H1 (cell line): ENCODE data around the gene ANKRD9. TPM values are rescaled to one million over a fixed set of nuclear protein-coding genes. Genes with fewer than 3 reads are reported as not detected.

Experiments
- CTCF ChIA-PET: fragments of 300-600 bp; sonication (Branson Sonifier 250); formaldehyde crosslinking; loops from one replicate; lab custom pipeline; 2021; ENCODE audit not compliant: partially characterized antibody; lab: Charles Lee
- POLR2A ChIA-PET: fragments of 300-600 bp; sonication (Branson Sonifier 250); formaldehyde crosslinking; loops from one replicate; lab custom pipeline; 2021; ENCODE audit warnings: inconsistent platforms; ENCODE audit not compliant: partially characterized antibody; lab: Charles Lee
- DNase-seq, 2 experiments: peaks; one replicate each; pipeline versions ENCODE4 v3.0.0 to v3.0.0-alpha.2; 2010 to 2022; ENCODE audit warnings: low spot score in 2 of 2, low read depth in 1 of 2, mixed read lengths in 1 of 2
- FAIRE-seq: peaks from 2 replicates; lab custom pipeline; 2011; peaks lifted over from hg19 to GRCh38; lab: Jason Lieb, UNC
- H2AFZ ChIP-seq: 2 replicates; pipeline ENCODE4 v1.8.1; 2012; ENCODE audit warnings: low read length, inconsistent platforms
- H2AK5ac ChIP-seq: 2 replicates; pipeline ENCODE4 v1.6.1; 2013; ENCODE audit warnings: low read depth, low read length
- H2BK120ac ChIP-seq: replicated peaks from 2 replicates; pipeline ENCODE3; 2013; ENCODE audit warnings: low read depth, low read length, inconsistent platforms
- H2BK12ac ChIP-seq: 2 replicates; pipeline ENCODE4 v1.6.1; 2013; ENCODE audit warnings: low read depth, low read length
- H2BK15ac ChIP-seq: 2 replicates; pipeline ENCODE4 v1.6.1; 2013; ENCODE audit warnings: low read length
- H2BK20ac ChIP-seq: 2 replicates; pipeline ENCODE4 v1.6.1; 2013; ENCODE audit warnings: low read length
- H2BK5ac ChIP-seq: 2 replicates; pipeline ENCODE4 v1.6.1; 2013; ENCODE audit warnings: low read depth, low read length
- H3K14ac ChIP-seq: 2 replicates; pipeline ENCODE4 v1.6.1; 2013; ENCODE audit warnings: inconsistent platforms; ENCODE audit not compliant: insufficient read length
- H3K18ac ChIP-seq: 2 replicates; pipeline ENCODE4 v1.6.1; 2013; ENCODE audit warnings: low read length; ENCODE audit errors: extremely low read depth
- H3K23ac ChIP-seq: 2 replicates; pipeline ENCODE4 v1.6.1; 2013; ENCODE audit warnings: inconsistent platforms; ENCODE audit not compliant: insufficient read length
- H3K23me2 ChIP-seq: 2 replicates; pipeline ENCODE4 v1.6.1; 2013; ENCODE audit warnings: low read depth, low read length
- H3K27ac ChIP-seq: 2 replicates; pipeline ENCODE4 v1.6.1; 2011; ENCODE audit warnings: low read depth, low read length, inconsistent platforms
- H3K27me3 ChIP-seq, 4 experiments: replicated peaks in 1 of 4; 1 replicate in 1 of 4; 2 replicates in 3 of 4; pipeline versions ENCODE4 v1.6.1 to v1.8.1; 2011 to 2013; ENCODE audit warnings: low read length in 3 of 4, mild to moderate bottlenecking in 3 of 4, inconsistent platforms in 2 of 4, mixed read lengths in 2 of 4, moderate library complexity in 1 of 4; ENCODE audit not compliant: control insufficient read depth in 3 of 4, insufficient read depth in 3 of 4; ENCODE audit errors: extremely low read depth in 1 of 4
- H3K36me3 ChIP-seq, 4 experiments: 2 replicates each; pipeline versions ENCODE4 v1.6.1 to v1.8.1; 2011 to 2013; ENCODE audit warnings: mild to moderate bottlenecking in 4 of 4, low read length in 3 of 4, moderate library complexity in 2 of 4, control low read depth in 1 of 4, inconsistent platforms in 1 of 4; ENCODE audit not compliant: insufficient read depth in 4 of 4, control insufficient read depth in 2 of 4
- H3K4ac ChIP-seq: replicated peaks from 2 replicates; pipeline ENCODE3; 2013; ENCODE audit warnings: low read length, low read depth, mixed read lengths, inconsistent platforms; ENCODE audit not compliant: insufficient read length
- H3K4me1 ChIP-seq, 4 experiments: replicated peaks in 1 of 4; 1 replicate in 1 of 4; 2 replicates in 3 of 4; pipeline versions ENCODE4 v1.6.1 to v1.8.1; 2011 to 2013; ENCODE audit warnings: low read length in 3 of 4, inconsistent platforms in 2 of 4, mixed read lengths in 1 of 4; ENCODE audit not compliant: insufficient read depth in 4 of 4, control insufficient read depth in 3 of 4
- H3K4me2 ChIP-seq, 2 experiments: 2 replicates each; pipeline versions ENCODE4 v1.6.1 to v1.8.1; 2011 to 2013; ENCODE audit warnings: low read depth in 2 of 2, low read length in 2 of 2, control low read depth in 1 of 2, inconsistent platforms in 1 of 2, mild to moderate bottlenecking in 1 of 2; ENCODE audit not compliant: insufficient read depth in 1 of 2
- H3K4me3 ChIP-seq, 4 experiments: fragments of 200-600, 300-600 bp in 1 of 4; sonication (generic), shearing (Covaris generic), sonication (Bioruptor Twin) in 1 of 4; 2 replicates each; pipeline versions ENCODE4 v1.5.1 to v1.8.1; 2011 to 2016; ENCODE audit warnings: low read length in 4 of 4, low read depth in 3 of 4, control low read depth in 2 of 4, inconsistent platforms in 2 of 4, mild to moderate bottlenecking in 2 of 4, mixed read lengths in 1 of 4, moderate library complexity in 1 of 4; ENCODE audit not compliant: insufficient read depth in 2 of 4; ENCODE audit errors: extremely low read depth in 1 of 4
- H3K56ac ChIP-seq: replicated peaks from 2 replicates; pipeline ENCODE3; 2013; ENCODE audit warnings: low read depth, mild to moderate bottlenecking, mixed read lengths, low read length, inconsistent platforms; ENCODE audit not compliant: insufficient read length
- H3K79me1 ChIP-seq: 2 replicates; pipeline ENCODE4 v1.6.1; 2013; ENCODE audit warnings: low read depth, low read length, control low read depth
- H3K79me2 ChIP-seq, 2 experiments: 2 replicates each; pipeline versions ENCODE4 v1.6.1 to v1.8.1; 2012 to 2013; ENCODE audit warnings: low read length in 2 of 2, mild to moderate bottlenecking in 2 of 2, inconsistent platforms in 1 of 2; ENCODE audit not compliant: insufficient read depth in 2 of 2, control insufficient read depth in 1 of 2
- H3K9ac ChIP-seq, 4 experiments: replicated peaks in 1 of 4; 1 replicate in 1 of 4; 2 replicates in 3 of 4; pipeline versions ENCODE4 v1.6.1 to v1.8.1; 2011 to 2013; ENCODE audit warnings: low read depth in 3 of 4, low read length in 3 of 4, control low read depth in 2 of 4, mild to moderate bottlenecking in 2 of 4, moderate library complexity in 2 of 4, inconsistent platforms in 1 of 4; ENCODE audit errors: extremely low read depth in 1 of 4
- H3K9me3 ChIP-seq, 2 experiments: 2 replicates each; pipeline versions ENCODE4 v1.6.1 to v1.8.1; 2012 to 2013; ENCODE audit warnings: mild to moderate bottlenecking in 2 of 2, moderate library complexity in 2 of 2, control low read depth in 1 of 2, inconsistent platforms in 1 of 2, low read depth in 1 of 2, low read length in 1 of 2, mixed read lengths in 1 of 2; ENCODE audit not compliant: insufficient read depth in 2 of 2
- H4K20me1 ChIP-seq, 2 experiments: replicated peaks in 1 of 2; 2 replicates each; pipeline versions ENCODE3 to v1.8.1; 2011 to 2013; ENCODE audit warnings: inconsistent platforms in 2 of 2, low read length in 2 of 2, mild to moderate bottlenecking in 1 of 2; ENCODE audit not compliant: insufficient read depth in 2 of 2, control insufficient read depth in 1 of 2
- H4K5ac ChIP-seq: 2 replicates; pipeline ENCODE4 v1.6.1; 2013; ENCODE audit warnings: low read length, low read depth, mixed read lengths, inconsistent platforms; ENCODE audit not compliant: insufficient read length
- H4K8ac ChIP-seq: 2 replicates; pipeline ENCODE4 v1.8.0; 2013; ENCODE audit warnings: mild to moderate bottlenecking, moderate library complexity, low read length, inconsistent platforms; ENCODE audit not compliant: insufficient read depth; ENCODE audit errors: extremely low read depth
- H4K91ac ChIP-seq: replicated peaks from 2 replicates; pipeline ENCODE3; 2013; ENCODE audit warnings: low read length, mixed read lengths, inconsistent platforms; ENCODE audit not compliant: insufficient read length
- BRCA1 ChIP-seq: IDR thresholded peaks from 2 replicates; pipeline ENCODE4 v1.6.1; 2012; ENCODE audit warnings: low read depth, low read length, improper control_type of control experiment
- CBX5 ChIP-seq: fragments of 300-800, 300-1000 bp; sonication (generic); IDR thresholded peaks from 2 replicates; pipeline ENCODE4 v1.7.1; 2016; ENCODE audit warnings: antibody characterized with exemption, low read length, low read depth
- EZH2 ChIP-seq: fragments of 200-600 bp; sonication (generic); IDR thresholded peaks from 2 replicates; pipeline ENCODE4 v1.7.1; 2012; ENCODE audit warnings: low read depth, mild to moderate bottlenecking, moderate library complexity, low read length, inconsistent platforms; ENCODE audit not compliant: severe bottlenecking
- MAX ChIP-seq: IDR thresholded peaks from 2 replicates; pipeline ENCODE4 v1.6.1; 2012; ENCODE audit warnings: inconsistent platforms
- POLR2AphosphoS5 ChIP-seq: IDR thresholded peaks from 2 replicates; pipeline ENCODE4 v1.6.1; 2011; ENCODE audit warnings: low read depth, low read length
- RAD21 ChIP-seq, 2 experiments: IDR thresholded peaks in 1 of 2; conservative IDR thresholded peaks in 1 of 2; 2 replicates each; pipeline ENCODE4 v1.6.1; 2011; ENCODE audit warnings: low read depth in 2 of 2, low read length in 2 of 2, improper control_type of control experiment in 1 of 2, inconsistent platforms in 1 of 2, mild to moderate bottlenecking in 1 of 2, moderate library complexity in 1 of 2
- RXRA ChIP-seq: IDR thresholded peaks from 2 replicates; pipeline ENCODE4 v1.6.1; 2011; ENCODE audit warnings: low read depth, mild to moderate bottlenecking, low read length, moderate library complexity; ENCODE audit not compliant: insufficient read depth
- SAP30 ChIP-seq: fragments of 300-600 bp; sonication (generic); IDR thresholded peaks from 2 replicates; pipeline ENCODE4 v1.7.1; 2012; ENCODE audit warnings: low read length, moderate library complexity, mild to moderate bottlenecking, inconsistent platforms; ENCODE audit not compliant: insufficient read depth, insufficient replicate concordance
- SRF ChIP-seq: IDR thresholded peaks from 2 replicates; pipeline ENCODE4 v1.6.1; 2011; ENCODE audit warnings: mild to moderate bottlenecking, low read depth, low read length, moderate library complexity
- SUZ12 ChIP-seq: fragments of 200-600 bp; sonication (generic); IDR thresholded peaks from 2 replicates; pipeline ENCODE4 v1.6.1; 2012; ENCODE audit warnings: mild to moderate bottlenecking, inconsistent platforms, low read length, moderate library complexity, mixed read lengths
- USF2 ChIP-seq: IDR thresholded peaks from 2 replicates; pipeline ENCODE4 v1.6.1; 2011; ENCODE audit warnings: low read length, improper control_type of control experiment
- ZNF274 ChIP-seq: IDR thresholded peaks from 2 replicates; pipeline ENCODE4 v1.7.0; 2012; ENCODE audit warnings: low read length, borderline replicate concordance; ENCODE audit errors: extremely low read depth
- WGBS, 2 experiments: shearing (Covaris generic) in 1 of 2; methylation state at CpG; one replicate each; pipeline versions ENCODE4 v1.1.6 to v1.1.7; 2013 to 2015; ENCODE audit warnings: low lambda C conversion rate in 2 of 2, mixed read lengths in 2 of 2, inconsistent platforms in 1 of 2, low coverage in 1 of 2, missing lambda C conversion rate in 1 of 2; ENCODE audit not compliant: insufficient replicate concordance in 2 of 2, insufficient coverage in 1 of 2, insufficient read length in 1 of 2; ENCODE audit errors: extremely low coverage in 1 of 2, missing lambda C conversion rate in 1 of 2; 5-methylcytosine and 5-hydroxymethylcytosine counted together
- polyA plus RNA-seq, 7 experiments: library from polyadenylated mRNA; depleted of rRNA in 3 of 7; stranded (reverse) in 5 of 7; unstranded in 2 of 7; fragments of >200 nt in 5 of 7; fragments of 200-250 nt in 2 of 7; gene quantifications; 1 replicate in 5 of 7; 2 replicates in 1 of 7; 4 replicates in 1 of 7; pipeline versions ENCODE4 v1.2.1 to v1.2.3, GENCODE V29; 2011 to 2013; ENCODE audit warnings: missing spikeins in 2 of 7, mixed read lengths in 2 of 7
- total RNA-seq: library from RNA; stranded (reverse); fragmentation: NEBNext Ultra II Directional; extraction: Animal tissue kit (Norgen Biotek cat#: 25700); gene quantifications from 2 replicates; pipeline ENCODE4 v1.2.1, GENCODE V29; 2021

The ANKRD9 gene
- total and polyA plus RNA-seq, 2 of the 8 experiments (the other 6 are each of a cell fraction or from before 2014, with no cell fraction given) = 37.0 to 41.8 TPM

- no peak overlapping the region for H2AFZ ChIP-seq
- H3K4me2 ChIP-seq = peak overlapping the region in 1 of 2 experiments; percentile 33; a peak in 1 of 4 replicates
- H3K4ac ChIP-seq = no peak overlapping the region
- H3K9me3 ChIP-seq = no peaks in the 10 kb centered on the region
- H4K91ac ChIP-seq = no peak overlapping the region
- no peak overlapping the region; the same call in 1 of the 2 replicates for H3K18ac ChIP-seq
- H4K5ac ChIP-seq = no peak overlapping the region
- no peaks in the 10 kb centered on the region for H3K79me2 ChIP-seq
- no peaks in the 10 kb centered on the region for H4K20me1 ChIP-seq
- DNase-seq = no peak
- no peak overlapping the region for H3K9ac ChIP-seq
- H2BK120ac ChIP-seq = no peak overlapping the region
- H3K36me3 ChIP-seq = no peaks in the 10 kb centered on the region
- H2BK20ac ChIP-seq = no peak overlapping the region
- H3K56ac ChIP-seq = no peak overlapping the region
- ChIA-PET CTCF (interaction anchor here (0.7 to 2.3 kb wide), 15 partner anchors 11 to 201 kb away, joined by 3 to 9 read pairs (median 4); no protein-coding TSS in a partner anchor), POLR2A (interaction anchor here (0.6 kb wide), 1 partner anchor 13 kb away, joined by 3 read pairs; the partner anchor contains the start of gene ANKRD9)
- no peak for FAIRE-seq
- H2AK5ac ChIP-seq = no peak overlapping the region
- peak overlapping the region; percentile 87; the same call in 1 of the 2 replicates for H2BK12ac ChIP-seq
- no peak overlapping the region for H3K14ac ChIP-seq
- H3K23me2 ChIP-seq = peaks cover 3% of the 10 kb centered on the region; the same call in 1 of the 2 replicates
- no peak overlapping the region for H2BK5ac ChIP-seq
- no peak overlapping the region for H3K27ac ChIP-seq
- H3K4me3 ChIP-seq = no peak overlapping the region
- no peak overlapping the region for H2BK15ac ChIP-seq
- H3K79me1 ChIP-seq = no peaks in the 10 kb centered on the region
- peaks cover 0 to 10% (median 0%) of the 10 kb centered on the region in 4 experiments; a peak in 2 of 7 replicates for H3K4me1 ChIP-seq
- WGBS, 2 experiments = 82% methylated on average over 3 of the region's 3 CpGs; no CpG with 5 or more reads in 1 of the 2 experiments
- no peak overlapping the region; the same call in 1 of the 2 replicates for H4K8ac ChIP-seq
- H3K27me3 ChIP-seq = no peaks in the 10 kb centered on the region
- H3K23ac ChIP-seq = no peak overlapping the region
- TF ChIP-seq RAD21 (IDR thresholded peaks at IDR 0.05 in 1 of 2, conservative IDR thresholded peaks at IDR 0.05 in 1 of 2; ENCODE audit: low read depth in 2 of 2, low read length in 2 of 2) (no peak), CBX5 (no peak), SAP30 (no peak), SRF (no peak), ZNF274 (no peak), MAX (no peak), BRCA1 (no peak), SUZ12 (no peak), POLR2AphosphoS5 (no peak), RXRA (no peak), EZH2 (no peak), USF2 (no peak)
Measured at GRCh38 chr14:102523200-102523568, 13.6 kb upstream of the ANKRD9 start.
